ENCODE results near the gene CARS1. TPM values are rescaled to one million over a fixed set of nuclear protein-coding genes. Genes with fewer than 3 reads are reported as not detected.

CARS1 gene
- total RNA-seq: 84.1 and 95.9 TPM in 2 replicates

DNA sequence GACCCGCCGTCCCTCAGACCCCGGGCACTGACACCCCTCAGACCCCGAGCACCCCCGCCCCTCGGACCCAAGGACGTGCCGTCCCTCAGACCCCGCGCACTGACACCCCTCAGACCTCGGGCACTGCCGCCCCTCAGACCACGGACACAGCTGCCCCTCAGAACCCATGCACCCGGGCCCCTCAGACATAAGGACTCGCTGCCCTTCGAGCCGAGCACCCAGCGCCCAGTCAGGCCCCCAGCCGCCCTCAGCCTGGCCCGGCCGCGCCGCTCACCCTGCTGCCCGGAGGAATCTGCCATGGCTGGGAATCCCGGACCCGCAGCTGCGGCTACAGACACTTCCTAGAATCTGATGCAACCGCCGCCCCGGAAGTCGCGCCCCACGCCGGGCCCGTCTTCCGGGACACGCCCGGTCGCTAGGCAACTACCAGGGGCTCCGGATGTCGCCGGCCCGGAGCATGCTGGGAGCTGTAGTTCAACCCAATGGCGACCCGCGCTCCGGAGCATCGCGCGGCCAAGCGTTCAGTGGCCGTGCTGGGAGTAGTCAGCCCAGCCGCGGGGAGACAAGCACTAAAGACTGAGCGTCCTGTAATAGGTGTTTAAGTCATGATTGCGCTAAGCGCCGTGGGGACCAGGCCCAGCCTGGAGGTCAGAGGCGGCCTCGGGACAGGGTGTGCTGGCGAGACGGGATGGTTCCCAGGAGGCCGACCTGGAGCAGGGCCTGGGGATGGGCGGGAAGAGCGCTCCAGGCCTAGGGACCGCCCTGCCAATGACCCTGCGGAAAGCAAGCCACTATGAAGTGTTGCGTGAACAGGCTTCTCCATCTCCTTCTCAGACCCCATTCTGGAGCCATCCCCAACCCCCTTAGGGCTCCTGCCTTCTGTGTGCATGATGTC lies at the start of gene CARS1:
Gene CARS1 (minus strand): TSS at position 355 of the 895 bp plus-strand sequence. CDS start 56 bp downstream, at position 299.
- intact Hi-C loops (cut with micrococcal nuclease): loop anchor here (1.0 to 10.0 kb wide), 9 partner anchors 21 to 613 kb away; partner anchors contain the start of genes KCNQ1, NAP1L4, TRPM5 and ZNF195

DNA sequence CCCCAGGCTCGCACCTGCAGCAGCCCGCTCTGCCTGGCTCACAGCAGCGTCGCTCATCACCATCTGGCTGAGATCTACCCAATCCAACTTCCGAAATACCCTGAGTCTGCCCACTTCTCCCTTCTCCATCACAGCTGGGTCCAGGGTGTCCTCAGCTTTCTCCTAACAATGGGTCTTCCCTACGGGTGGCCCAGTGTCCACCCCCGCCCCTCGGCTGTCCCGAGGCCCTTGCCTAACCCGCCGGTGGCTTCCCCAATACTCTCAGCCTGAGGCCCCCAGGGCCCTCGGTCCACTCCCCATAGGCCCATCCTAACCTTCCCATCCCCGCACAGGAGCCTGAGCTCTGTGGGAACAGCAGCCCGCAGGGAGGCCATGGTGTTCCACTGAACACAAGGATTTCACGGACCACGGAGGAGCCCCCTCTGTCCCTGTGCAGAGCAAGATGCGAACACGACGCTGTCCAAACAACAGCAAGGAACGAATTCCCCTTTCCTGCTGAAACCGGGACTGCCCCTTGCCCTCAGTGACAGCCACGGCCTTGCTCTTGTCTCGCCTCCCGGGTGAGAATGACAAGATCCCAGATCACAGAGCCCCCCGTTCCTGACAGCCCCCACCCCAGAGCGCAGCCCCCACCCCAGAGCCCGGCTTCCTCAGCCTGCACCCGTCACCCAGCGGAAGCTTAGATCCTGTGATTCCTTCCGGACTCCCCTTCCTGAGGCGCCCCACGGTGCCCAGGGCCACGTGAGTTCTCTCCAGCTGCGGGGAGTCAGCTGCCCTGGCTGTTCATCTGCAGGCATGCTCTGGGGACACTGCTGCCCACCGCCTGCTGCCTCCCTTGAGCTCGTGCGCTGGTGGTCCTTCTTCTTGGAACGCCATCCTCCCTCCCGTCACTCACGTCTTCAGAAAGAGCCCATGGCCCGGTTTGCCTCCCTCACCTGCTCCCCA lies 48.8 kb upstream of the CARS1 start:
- intact Hi-C loops (cut with micrococcal nuclease): no loop called here

DNA sequence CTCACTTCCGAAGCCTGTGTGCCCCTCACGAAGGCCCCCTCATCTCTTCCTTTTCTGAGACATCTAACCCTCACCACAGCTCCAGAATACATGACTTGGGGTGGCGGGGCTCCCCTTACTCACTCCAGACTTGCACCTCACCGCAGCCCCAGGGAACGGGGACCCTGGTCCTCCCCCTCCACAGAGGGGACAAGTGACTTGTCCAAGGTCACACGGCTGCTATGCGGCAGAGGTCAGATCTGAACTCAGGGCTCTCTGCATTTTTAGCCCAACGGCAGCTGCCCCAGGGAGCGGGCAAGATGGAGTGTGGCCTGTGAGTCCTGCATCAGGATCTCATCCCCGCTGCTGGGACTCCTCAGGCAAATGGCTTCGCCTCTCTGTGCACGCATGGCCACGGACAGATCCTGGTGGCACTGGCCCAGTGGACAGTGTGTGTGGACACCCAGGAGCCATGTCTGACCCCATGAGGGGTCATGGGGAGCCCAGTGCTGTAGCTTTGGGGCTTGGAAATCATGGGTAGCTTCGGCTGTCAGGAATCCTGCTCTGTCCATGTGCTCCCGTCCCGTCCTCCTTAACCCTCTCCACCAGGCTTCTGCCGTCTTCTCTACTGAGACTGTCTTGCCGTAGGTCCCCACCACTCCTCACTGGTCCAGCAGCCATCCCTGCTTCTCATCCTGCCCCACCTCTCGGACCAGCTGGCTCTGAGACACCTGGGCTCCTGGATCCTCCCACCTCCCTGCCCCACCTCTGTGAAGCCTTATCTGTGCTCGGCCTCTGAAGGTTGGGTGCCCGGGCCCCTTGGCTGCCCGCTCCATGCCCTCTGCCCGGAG lies 48.0 kb upstream of the CARS1 start:
- intact Hi-C loops (cut with micrococcal nuclease): no loop called here

DNA sequence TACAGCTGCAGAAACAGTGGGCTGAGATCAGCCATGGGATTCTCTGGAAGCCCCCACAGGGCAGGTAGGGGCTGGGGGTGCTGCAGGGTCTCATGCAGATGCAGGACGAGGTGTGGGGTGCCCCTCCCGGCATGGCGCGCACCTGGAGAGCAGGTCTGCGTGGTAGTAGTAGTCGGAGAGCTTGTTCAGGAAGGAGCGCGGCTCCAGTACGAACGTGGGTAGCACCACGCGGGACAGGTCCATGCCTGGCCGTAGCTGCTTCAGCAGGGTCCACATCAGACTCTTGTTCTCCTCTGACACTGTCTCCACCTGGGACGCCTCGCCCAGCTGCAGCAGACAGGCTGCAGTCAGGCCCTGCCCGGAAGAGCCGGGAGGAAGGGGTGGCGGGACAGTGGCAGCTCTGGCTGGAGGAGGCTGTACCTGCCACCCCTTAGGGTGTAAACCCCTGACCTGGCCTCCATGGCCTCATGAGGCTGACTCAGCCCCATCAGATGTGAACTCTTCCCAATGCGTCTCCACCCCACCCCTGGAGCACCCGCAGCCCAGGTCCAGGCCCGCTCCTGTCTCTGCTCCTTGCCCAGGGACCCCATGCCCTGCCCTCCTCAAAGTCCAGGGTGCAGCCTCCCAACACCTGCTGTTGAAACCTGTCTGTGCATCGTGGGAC lies 47.0 kb upstream of the CARS1 start:
- intact Hi-C loops (cut with micrococcal nuclease): no loop called here

DNA sequence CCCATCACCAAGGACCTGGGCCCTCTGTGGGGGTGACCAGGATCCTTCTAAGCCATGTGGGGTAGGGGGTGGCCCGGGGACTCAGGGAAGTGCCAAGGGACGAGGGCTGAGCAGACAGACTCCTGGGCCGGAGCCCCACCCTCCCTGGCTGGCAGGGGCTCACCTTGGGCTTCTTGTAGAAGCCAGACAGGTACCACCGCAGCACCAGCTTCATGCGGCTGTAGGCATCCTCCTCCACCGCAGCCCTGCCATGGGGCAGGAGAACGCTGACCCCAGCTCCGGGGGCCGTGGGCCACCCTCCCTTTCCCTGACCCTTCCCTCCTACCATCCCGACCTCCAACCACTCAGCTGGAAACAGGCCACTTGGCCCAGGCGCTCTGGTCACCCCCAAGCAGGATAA lies 45.9 kb upstream of the CARS1 start:
- intact Hi-C loops (cut with micrococcal nuclease): no loop called here

DNA sequence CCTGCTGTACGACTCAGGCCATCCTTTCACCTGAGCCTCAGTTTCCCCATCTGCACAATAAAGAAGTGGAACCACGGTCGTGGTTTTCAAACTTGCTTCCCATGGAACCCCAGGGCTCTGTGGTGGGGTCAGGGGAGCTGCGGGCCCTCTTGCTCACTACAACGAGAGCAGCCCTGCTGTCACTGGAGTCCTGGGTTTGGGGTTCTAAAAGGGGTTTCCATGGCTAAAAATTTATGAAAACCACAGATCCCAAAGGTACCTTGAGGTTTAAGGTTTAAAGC lies 45.4 kb upstream of the CARS1 start:
- intact Hi-C loops (cut with micrococcal nuclease): no loop called here

DNA sequence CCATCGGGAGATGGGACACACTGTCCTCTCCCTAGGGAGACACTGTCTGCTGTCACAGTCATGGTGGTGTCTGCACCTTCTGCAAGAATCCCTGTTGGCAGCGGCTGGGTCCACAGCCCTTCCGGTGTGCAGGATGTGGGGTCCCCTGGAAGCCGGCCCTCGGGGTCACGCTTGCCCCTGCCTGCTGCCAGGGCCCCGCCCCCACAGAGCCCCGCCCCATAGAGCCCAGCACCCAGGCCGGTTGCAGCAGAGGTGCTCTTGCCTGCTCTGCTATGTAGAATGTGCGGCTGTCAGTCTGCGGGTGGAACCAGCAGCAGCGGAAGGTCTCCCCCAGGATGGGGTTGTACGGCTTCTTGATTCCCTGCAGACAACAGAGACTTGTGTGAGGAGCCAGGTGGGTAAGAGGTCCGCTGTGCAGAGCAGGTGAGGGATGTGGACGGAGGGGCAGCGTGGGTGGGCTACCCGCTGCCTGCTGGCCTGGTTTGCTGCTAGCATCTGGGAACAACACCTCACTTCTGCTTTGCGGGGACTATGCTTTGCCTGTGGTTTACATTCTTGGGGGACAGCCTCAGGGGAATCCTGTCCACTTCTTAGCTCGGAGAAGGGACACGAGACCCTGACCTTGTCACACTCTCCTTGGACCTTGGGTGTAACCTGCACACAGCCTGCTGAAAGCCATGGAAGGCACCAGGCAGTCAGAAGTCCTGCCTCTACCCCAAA lies 44.9 kb upstream of the CARS1 start:
- intact Hi-C loops (cut with micrococcal nuclease): no loop called here

DNA sequence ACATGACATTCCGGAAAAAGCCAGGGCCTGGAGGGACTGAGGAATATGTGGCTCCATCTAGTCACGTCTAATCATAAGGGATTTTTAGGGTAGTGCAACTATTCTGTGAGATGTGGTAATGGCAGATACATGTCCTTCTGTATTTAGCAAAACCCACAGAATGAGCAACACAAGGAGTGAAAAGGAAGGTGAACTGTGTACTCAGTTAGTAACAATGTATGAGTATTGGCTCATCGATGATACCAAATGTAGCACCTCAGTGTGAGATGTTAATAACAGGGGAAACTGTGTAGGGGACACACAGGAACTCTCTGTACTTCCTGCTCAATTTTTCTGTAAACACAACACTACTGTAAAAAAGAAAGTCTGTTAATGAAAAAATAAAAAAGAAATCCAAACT lies 42.0 kb upstream of the CARS1 start:
- intact Hi-C loops (cut with micrococcal nuclease): no loop called here

DNA sequence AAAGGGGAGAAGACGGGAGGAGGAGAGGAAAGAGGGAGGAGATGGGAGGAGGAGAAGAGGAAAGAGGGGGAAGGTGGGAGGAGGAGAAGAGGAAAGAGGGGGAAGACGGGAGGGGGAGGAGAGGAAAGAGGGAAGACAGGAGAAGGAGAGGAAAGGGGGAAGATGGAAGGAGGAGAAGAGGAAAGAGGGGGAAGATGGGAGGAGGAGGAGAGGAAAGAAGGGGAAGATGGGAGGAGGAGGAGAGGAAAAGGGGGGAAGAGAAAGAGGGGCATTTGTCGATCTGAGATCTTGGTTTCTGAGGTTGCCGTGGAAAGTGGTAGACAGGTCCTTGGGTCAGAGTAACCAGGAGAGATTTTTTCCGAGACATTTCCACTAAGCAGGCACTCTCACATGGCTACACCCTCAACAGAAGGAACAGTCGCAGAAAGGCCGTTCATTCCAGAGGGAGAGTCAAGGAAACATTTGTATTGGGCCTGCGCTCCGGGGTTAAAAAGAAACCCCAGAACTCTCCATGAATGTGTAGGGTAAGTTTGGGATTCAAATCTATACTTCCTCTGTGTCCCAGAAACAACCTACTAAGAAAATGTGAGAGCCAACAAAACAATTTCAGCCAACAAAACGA lies 39.8 kb upstream of the CARS1 start:
- intact Hi-C loops (cut with micrococcal nuclease): no loop called here

DNA sequence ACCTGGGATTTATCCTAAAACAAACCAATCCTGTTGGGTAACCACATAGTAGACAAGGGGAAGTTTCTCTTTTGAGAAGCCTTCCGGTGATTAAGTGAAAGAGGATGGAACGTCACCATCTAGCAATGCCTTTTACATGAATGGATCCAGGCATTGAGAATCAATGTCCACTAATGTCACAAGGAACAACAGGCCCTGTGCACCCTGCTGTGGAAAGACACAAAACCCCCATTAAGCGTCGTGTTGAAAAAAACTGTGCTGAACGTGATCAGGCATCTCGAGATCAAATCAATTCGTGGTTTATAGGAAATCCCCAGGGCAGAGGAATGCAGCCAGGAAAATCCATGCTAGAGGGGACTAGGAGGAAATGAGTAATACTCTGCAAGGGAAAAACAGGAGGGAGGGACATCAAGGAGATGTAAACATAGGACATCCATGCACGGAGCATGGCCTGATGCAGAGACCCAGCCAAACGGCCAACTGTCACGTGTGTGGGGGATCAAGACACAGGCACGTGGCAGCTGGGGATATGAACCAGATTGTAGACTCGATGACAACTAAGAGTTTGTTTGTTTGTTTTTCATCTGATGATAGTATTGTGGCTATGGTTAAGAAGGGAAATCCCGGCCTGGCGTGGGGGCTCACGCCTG lies 38.6 kb upstream of the CARS1 start:
- intact Hi-C loops (cut with micrococcal nuclease): no loop called here

DNA sequence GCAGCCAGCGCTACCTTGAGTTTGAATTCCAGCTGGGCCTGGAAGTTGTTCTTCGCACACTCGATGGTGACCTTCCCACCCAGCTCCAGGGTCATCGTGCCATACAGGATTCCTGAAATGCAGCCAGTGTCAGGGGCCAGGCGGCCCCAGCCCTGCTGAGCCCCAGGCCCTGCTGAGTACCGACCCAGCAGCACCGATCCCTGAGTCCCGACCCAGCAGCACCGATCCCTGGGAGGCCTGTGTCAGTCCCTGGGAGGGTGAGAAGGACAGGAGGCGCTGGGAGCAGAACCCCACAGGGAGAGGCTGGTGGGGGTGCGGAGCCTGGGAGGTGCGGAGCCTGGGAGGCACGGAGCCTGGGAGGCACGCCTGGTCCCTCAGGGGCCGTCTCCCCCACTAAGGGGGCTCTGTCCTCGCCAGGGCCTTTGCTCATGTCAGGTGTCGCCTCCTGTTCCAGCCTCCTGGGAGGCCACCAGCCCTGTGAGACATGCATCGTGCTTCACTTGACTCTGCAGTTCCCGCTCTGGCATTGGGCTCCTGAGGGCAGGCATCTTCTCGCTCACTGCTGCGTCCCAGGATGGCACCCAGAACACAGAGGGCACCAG lies 37.1 kb upstream of the CARS1 start:
- intact Hi-C loops (cut with micrococcal nuclease): no loop called here

DNA sequence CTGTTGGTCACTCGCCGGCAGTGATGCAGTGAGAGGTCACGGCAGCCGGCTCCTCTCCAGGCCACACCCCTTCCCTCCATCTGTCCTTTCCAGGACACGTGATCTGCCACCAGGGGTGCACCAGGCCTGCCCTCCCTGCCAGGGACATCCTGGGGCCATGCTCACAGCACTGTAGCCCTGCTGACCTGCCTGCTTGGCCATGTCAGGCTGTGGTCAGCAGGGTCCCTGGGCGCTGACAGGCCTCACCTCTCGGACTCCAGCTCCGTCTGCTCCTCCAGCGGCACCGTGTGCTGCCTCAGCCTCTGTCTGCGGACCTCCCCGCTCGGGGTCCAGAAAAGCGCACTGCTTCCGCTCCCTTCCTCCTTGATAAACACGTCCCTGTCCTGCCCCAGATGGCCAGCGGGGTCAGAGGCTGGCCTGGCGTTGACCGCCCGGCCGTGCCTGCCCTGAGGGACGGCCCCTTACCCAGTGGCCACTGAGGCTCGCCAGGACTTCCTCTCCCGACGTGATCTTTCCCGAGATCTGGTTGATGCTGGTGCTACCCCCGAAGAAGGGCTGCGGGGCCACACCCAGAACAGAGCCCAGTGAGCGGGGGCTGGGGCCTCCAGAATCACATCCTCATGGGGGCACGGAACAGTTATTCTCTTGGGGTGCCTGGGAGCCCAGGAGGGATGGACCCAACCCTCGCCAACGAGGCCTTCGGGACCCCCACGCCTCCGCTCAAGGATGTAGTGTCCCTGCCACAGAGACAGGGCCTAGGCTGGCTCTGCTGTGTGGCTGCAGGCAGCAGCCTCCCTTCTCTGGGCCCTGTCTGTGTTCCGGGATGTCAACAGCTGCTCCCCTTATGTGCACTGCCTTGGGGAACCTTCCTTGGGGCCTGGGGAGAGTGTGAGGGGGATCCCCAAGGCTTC lies 36.3 kb upstream of the CARS1 start:
- intact Hi-C loops (cut with micrococcal nuclease): loop anchor here (2.0 kb wide), 1 partner anchor 37 kb away; the partner anchor contains the start of gene CARS1

DNA sequence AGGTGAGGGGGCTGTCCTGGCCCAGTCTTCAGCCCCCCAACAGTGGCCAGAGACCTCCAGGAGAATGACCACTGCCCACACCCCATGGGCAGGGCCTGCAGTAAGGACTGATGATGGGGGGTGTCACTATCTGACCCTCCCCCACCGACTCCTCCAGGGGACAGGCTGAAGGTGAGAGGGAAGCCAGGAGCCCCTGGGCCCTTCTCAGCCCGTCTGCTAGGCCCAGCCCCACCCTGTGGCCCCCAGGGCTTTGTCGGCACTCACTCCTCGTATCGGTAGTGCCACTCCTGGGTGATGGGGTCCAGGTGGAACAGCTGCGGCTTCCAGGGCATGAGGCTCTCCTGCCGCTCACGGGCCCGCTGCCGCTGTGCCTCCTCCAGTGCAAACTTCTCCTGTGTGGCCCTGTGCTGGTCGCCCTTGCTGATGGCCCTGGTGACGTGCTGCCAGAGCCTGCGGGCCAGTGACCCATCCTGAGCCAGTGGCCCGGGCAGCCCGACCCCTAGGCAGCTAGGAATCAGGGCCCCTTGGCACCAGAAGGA lies 35.4 kb upstream of the CARS1 start:
- intact Hi-C loops (cut with micrococcal nuclease): loop anchor here (1.0 to 2.0 kb wide), 2 partner anchors 36 to 71 kb away; partner anchors contain the start of gene CARS1

DNA sequence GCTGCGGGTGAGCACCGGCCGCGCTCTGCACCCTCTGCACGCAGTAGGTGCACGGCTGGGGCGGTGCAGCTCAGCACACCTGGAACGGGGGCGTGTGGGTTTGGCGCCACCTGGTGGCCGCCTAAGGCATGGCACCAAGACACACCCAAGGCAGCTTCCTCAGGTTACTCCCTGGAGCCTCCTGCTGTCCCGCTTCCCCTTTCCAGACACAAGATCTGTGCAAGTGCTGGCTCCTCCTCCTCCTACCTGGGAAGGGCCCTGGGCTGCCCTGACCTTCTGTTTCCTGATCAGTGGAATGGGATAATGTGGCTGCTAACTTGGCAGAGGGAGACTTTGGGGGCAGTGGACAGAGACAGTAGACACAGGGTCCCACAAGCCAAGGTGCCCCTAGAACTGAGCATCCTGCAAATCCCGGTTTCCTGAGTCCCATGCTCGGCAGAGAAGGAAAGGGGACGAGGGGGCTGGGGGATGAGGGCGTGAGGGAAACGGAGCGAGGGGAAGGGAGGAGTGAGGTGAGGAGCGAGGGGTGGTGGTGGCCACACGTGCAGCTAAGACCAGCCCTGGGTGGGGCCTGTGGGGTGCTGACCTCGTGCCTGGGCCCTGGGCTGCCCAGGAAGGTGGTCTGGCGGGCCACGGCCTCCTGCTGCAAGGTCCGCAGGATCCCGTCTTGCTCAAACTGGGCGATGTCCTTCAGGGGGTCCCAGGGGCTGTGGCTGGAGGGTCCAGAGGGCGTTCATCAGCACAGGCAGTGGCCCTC lies 34.8 kb upstream of the CARS1 start:
- intact Hi-C loops (cut with micrococcal nuclease): loop anchor here (1.0 to 2.0 kb wide), 7 partner anchors 35 to 664 kb away; partner anchors contain the start of gene CARS1

DNA sequence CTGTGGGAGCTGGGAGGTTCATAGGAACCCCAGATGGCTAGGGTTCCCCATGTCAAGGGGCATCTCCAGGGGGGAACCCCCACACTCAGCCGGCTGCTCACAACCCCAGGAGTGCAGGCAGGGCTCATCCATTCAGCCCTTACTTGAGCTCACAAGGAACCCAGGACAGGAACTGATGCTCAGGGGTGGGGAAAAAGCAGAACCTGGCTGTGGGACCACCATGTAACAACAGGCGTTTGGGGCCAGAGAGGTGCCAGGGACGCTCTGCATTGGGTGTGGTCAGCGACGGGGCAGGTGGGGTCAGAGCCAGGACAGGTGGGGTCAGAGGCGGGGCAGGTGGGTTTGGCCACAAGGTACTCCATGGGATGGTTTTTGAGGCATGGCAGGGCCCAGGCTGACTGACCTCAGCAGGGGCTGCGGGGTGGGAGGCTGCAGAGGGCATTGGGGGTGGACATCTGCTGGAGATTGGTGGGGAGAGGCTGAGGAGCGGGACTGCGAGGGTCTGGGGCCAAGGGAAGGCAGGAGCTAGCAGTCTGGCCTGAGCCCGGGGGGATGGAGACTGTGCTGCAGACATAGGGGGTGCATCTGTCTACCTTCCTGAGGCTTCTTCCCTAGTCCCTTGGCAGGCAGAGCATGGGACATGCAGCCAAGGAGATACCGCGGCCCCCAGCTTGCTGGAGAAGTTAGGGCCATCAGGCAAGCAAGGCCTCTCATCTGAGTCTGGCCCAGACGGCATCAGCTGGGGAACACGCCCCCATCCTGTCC lies 34.0 kb upstream of the CARS1 start:
- intact Hi-C loops (cut with micrococcal nuclease): loop anchor here (1.0 to 2.0 kb wide), 5 partner anchors 54 to 663 kb away; no protein-coding TSS in a partner anchor

Data from T-helper 1 cell treated with Interleukin-12 subunit alpha and Interleukin-12 subunit beta and Interleukin-4 antibody, amounts not matched to agents 30 ng/mL and 1 ng/mL, for 36 hours (primary cell).